Hair follicular keratinocyte (primary cell): Measurements from ENCODE around the gene NME3. TPM values are rescaled to one million over a fixed set of nuclear protein-coding genes. Genes with fewer than 3 reads are reported as not detected.

Experiments used
- total RNA-seq: library from RNA; depleted of rRNA; stranded (reverse); fragments of >200 nt; gene quantifications from 2 replicates; pipeline ENCODE4 v1.2.3, GENCODE V29; 2015

Gene NME3
- total RNA-seq, result 53.2 and 65.0 TPM in 2 replicates

GRCh38 chr16:1771188-1771863 lies at the start of gene NME3:
NME3 (minus strand) TSS chr16:1771543; CDS start chr16:1771534, 9 bp downstream.

DNA sequence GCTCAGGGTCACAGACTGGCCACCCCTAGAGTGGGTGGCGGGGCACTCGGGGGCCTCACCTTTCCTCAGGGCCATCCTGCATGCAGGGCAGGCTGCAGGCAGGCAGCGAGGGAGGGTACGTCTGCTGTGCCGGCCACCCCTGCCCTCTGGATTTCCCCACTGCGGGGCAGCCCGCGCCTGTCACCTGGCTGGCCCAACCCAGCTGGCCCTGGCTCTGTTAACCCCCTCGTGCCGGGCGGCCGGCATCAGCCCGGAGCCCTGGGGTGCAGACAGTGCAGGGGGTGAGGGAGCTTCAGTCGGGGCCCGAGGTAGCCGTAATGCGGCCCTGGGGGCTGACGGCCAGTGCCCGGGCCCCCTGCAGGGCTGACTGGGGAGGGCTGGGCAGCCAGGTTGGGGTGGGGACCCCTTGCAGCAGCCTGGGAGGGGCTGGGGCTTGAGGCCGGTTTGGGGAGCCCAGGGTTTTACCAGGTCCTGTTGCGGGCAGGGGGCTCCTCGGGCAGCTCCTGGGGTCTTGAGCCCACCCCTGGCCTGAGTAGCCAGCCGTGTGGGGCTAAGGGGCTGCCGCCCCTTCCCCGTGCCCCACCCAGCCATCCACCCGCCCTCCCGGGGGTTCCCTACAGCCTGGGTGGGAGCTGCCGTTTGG lies 22.4 kb upstream of the NME3 start, which contains the start of gene IGFALS:
Gene IGFALS, minus strand, starts transcription at position 128 of the 643 bp plus-strand sequence. Its CDS starts 53 bp downstream, at position 75.

GRCh38 chr16:1782408-1783264 lies 11.3 kb upstream of the NME3 start, which contains the start of the genes NUBP2 and SPSB3:
NUBP2 (plus strand) TSS chr16:1782960; CDS start chr16:1783021, 61 bp downstream.
SPSB3 (minus strand) TSS chr16:1782571; CDS start chr16:1781483, 1,088 bp downstream.

DNA sequence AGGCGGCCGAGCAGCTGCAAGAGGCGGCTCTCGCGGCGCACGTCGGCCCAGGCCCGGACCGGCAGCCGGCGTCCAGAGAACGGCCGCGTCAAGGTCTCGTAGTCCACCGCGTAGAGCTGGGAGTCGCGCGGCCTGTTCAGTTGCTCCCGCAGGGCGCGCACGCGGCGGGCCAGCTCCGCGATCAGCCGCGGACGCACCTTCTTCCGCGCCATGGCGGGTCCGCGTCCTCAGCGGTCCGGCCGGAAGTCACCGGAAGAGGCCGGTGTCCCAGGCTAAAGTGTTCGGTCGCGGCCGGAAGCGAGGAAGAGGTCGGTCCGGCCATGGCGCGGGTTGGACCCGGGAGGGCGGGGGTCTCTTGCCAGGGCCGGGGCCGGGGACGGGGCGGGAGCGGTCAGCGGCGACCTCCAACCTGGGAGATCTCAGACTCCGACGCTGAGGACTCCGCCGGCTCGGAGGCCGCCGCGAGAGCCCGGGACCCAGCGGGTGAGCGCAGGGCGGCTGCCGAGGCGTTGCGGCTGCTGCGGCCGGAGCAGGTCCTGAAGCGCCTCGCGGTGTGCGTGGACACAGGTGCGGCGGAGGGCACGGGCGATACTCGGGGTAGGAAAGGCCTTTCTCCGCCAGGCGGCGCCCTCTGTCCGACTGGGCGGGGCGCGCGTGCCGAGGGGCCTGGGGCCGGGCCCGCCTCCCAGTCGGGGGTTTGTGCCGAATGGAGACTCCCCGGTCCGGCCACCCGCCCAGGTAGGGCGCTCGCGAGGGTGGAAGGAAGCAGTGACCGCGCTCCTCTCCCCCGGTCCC lies 1.8 kb upstream of the NME3 start, which contains the start of gene MRPS34:
Gene MRPS34, minus strand, starts transcription at position 227 of the 795 bp plus-strand sequence. Its CDS starts 15 bp downstream, at position 212.

DNA sequence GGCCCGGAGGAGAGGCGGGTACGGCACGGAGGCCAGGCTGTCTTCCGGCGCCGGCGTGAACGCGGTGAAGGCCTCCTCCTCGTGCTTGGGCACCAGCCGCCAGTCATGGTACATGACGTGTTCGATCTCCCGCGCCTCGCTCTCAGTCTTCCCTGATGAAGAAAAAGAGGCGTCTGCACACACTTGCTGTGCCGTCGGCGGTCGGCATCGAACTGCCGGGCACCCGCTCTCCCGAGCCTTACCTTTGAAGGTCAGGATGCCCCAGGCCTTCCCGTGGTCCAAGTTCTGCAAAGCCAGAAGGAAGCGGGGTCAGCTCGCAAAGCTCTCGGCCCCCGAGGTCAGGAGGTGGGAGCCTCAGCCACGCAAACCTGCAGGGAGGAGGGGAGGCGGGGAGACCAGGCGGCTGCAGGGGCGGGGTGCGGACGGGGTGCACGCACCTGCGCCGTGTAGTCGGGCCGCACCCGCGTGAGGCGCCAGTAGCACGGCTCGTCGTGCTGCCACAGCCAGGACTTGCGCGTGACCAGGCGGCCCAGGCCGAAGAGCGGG lies 1.1 kb upstream of the NME3 start, which contains the start of gene EME2:
Gene EME2, plus strand, starts transcription at position 449 of the 546 bp plus-strand sequence. CDS start 418 bp downstream, outside the sequence.

Other genes with a start within 250 kb of the NME3 start
- gene TMEM204, start 237.9 kb downstream of the NME3 start, total RNA-seq, result 2.7 TPM in 1 of 2 replicates, not detected in the other
- gene IFT140, start 159.5 kb downstream of the NME3 start, total RNA-seq, result 8.1 and 11.2 TPM in 2 replicates
- gene CRAMP1, start 159.2 kb downstream of the NME3 start, total RNA-seq, result 5.9 and 7.0 TPM in 2 replicates
- 68.1 and 84.7 TPM in 2 replicates for gene JPT2, start 93.3 kb downstream of the NME3 start, total RNA-seq
- gene MAPK8IP3, start 65.3 kb downstream of the NME3 start, total RNA-seq, result 7.4 and 28.2 TPM in 2 replicates
- 2.6 and 3.3 TPM in 2 replicates for gene EME2, start 1.3 kb upstream of the NME3 start, total RNA-seq
- gene MRPS34, start 1.6 kb upstream of the NME3 start, total RNA-seq, result 136 and 217 TPM in 2 replicates
- gene SPSB3, start 11.0 kb upstream of the NME3 start, total RNA-seq, result 29.6 and 50.4 TPM in 2 replicates
- gene NUBP2, start 11.4 kb upstream of the NME3 start, total RNA-seq, result 95.2 and 178 TPM in 2 replicates
- not detected in 2 replicates for gene IGFALS, start 22.2 kb upstream of the NME3 start, total RNA-seq
- 59.8 and 73.5 TPM in 2 replicates for gene HAGH, start 55.3 kb upstream of the NME3 start, total RNA-seq
- gene FAHD1, start 55.7 kb upstream of the NME3 start, total RNA-seq, result 32.2 and 34.9 TPM in 2 replicates
- gene MEIOB, start 100.6 kb upstream of the NME3 start, total RNA-seq, result 0.08 TPM in 1 of 2 replicates, not detected in the other
- not detected in 2 replicates for gene HS3ST6, start 146.9 kb upstream of the NME3 start, total RNA-seq
- gene MSRB1, start 171.7 kb upstream of the NME3 start, total RNA-seq, result 6.3 and 6.4 TPM in 2 replicates
- 0.55 TPM in 1 of 2 replicates, not detected in the other for gene RPL3L, start 183.1 kb upstream of the NME3 start, total RNA-seq
- 168 and 283 TPM in 2 replicates for gene NDUFB10, start 188.0 kb upstream of the NME3 start, total RNA-seq
- gene RPS2, start 193.3 kb upstream of the NME3 start, total RNA-seq, result 4,608 and 4,861 TPM in 2 replicates
- gene RNF151, start 195.3 kb upstream of the NME3 start, total RNA-seq, result 0.16 TPM in 1 of 2 replicates, not detected in the other
- gene TBL3, start 200.5 kb upstream of the NME3 start, total RNA-seq, result 85.0 and 114 TPM in 2 replicates
- gene NOXO1, start 209.9 kb upstream of the NME3 start, total RNA-seq, result 1.2 and 2.1 TPM in 2 replicates
- 21.3 and 23.3 TPM in 2 replicates for gene GFER, start 212.7 kb upstream of the NME3 start, total RNA-seq
- gene SYNGR3, start 218.4 kb upstream of the NME3 start, total RNA-seq, result 0.68 and 5.4 TPM in 2 replicates
- gene ZNF598, start 238.3 kb upstream of the NME3 start, total RNA-seq, result 62.8 and 87.5 TPM in 2 replicates
- gene NPW, start 248.2 kb upstream of the NME3 start, total RNA-seq, result 0.68 TPM in 1 of 2 replicates, not detected in the other